Left kidney (tissue), 2 donors: ENCODE measurements around the gene GRAMD1A. TPM values are rescaled to one million over a fixed set of nuclear protein-coding genes. Genes with fewer than 3 reads are reported as not detected.
A peak's percentile ranks its signal among the peaks of the same experiment; 100 is the strongest.
"Not testable (repeated sequence)": the region's sequence is repeated elsewhere in the genome, so short reads cannot be mapped to it uniquely, and the experiment has no call there.

Source experiments
- DNase-seq: peaks from one replicate; pipeline ENCODE4 v3.0.0-alpha.2; 2013
- polyA plus RNA-seq: library from polyadenylated mRNA; unstranded; fragments of 120-200 nt; gene quantifications from one replicate; pipeline ENCODE4 v1.2.1, GENCODE V29; 2013; ENCODE audit not compliant: insufficient read length

The GRAMD1A gene
- polyA plus RNA-seq, 1 donor: 62.1 TPM

DNA sequence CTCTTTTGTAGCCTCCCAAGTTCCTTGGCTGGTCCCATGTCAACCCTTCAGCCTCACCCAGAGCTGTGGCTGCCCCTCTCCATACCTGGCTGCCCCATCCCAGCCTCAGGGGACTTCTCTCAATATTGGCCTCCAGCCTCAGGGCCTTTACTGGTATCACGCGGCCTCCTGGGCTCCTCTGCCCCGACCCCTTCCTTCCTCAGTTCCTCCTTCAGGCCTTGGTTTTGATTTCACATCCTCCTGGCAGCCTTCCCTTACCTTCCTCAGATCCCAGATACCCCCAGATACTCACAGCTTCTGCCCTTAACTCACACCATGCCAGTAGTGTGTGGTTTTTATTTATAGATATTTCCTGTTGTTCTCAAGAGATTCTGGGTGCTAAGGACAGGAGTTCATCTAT, 17.4 kb downstream of the GRAMD1A start:
- DNase-seq: no peak

DNA sequence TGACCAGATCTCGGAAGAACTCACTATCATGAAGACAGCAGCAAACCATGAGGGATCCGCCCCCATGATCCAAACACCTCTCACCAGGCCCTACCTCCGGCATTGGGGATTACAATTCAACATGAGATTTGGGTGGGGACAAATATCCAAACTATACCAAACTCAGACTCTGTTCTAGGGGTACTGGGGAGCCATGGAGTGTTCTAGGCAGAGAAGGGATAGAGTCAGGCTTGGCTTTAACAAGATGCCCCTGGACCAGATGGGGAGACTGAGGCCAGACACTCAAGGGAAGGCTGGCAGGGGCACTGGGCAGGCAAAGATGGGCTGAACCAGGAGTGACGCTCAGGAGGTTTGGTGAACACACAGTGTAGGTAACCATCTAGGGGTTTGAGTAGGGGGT, 18.3 kb downstream of the GRAMD1A start:
- no peak for DNase-seq

DNA sequence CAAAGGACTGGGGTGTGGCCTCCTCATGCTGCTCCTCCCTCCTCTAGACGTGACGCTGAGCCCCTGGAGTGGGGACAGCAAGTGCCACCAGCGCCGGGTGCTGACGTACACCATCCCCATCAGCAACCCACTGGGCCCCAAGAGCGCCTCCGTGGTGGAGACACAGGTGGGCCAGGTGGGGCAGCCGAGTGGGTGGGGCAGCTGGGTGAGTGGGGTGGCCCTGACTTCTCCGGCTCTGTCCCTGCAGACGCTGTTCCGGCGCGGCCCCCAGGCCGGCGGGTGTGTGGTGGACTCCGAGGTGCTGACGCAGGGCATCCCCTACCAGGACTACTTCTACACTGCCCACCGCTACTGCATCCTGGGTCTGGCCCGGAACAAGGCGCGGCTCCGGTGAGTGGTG, 19.0 kb downstream of the GRAMD1A start:
- DNase-seq: no peak

DNA sequence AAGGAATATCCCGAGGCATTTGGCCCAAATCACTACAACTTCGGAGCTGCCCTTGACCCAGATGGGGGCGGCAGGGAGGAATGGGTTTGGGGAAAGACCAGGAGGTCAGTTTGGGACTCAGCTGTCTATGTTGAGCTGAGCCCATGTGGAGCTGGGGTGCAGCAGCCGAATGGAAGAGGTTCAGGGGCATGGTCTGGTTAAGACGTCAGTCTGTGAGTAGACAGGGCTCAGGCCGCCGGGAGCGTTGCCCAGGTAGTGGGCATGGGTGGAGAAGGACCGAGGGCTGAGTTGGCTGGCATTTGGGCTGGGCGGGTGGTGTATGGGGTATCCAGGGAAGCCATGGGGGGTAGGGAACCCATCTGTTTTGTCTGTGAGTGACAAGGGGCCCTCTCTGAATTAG, 20.9 kb downstream of the GRAMD1A start:
- DNase-seq: no peak

DNA sequence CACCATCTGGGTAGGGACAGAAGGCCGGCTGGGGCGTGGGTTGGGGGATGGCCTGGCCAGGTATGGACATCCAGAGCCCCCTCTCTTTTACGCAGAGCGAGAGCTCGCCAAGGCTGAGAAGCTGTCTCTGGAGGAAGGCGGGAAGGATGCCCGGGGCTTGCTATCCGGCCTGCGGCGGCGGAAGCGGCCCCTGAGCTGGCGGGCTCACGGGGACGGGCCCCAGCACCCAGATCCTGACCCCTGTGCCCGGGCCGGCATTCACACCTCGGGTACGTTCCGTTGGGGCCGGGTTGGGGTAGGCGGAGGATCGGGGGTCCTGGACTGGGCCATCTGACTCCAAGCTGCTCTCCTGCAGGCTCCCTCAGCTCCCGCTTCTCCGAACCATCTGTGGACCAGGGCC, 21.5 kb downstream of the GRAMD1A start:
- DNase-seq: no peak

DNA sequence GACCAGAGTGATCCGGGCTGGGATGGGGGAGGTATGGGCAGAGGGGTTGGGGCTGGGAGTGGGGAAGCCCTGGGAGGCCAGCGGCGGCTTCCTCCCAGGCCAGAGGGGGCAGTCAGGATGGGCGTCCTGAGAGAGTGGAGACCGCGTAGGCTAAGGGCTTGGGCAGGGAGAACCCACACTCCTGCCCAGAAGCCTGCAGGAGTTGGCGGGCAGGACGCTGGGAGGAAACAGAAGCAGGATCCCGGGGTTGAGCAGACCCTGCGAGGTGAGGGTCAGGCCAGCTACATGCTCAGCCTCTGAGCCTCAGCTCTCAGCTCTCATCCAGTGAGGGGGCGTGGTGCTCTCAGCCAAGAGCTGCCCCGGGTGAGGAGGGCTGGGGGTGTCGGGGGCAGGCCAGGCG, 22.3 kb downstream of the GRAMD1A start:
- no peak for DNase-seq

DNA sequence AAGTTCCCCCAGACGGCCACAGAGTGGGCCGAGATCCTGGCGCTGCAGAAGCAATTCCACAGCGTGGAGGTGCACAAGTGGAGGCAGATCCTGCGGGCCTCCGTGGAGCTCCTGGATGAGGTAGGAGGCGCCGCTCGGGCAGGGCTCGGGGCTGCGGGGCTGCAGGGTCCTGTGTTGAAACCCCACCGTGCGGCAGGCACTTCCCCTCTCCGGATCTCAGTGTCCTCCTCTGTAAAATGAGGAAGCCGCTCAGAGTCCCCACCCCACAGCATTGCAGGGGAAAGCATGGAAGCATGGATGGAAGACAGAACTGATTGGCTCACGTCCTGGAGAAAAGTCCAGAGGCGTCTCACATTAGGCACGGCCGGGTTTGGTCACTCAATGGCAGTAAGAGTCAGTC, 23.3 kb downstream of the GRAMD1A start:
- DNase-seq: no peak

DNA sequence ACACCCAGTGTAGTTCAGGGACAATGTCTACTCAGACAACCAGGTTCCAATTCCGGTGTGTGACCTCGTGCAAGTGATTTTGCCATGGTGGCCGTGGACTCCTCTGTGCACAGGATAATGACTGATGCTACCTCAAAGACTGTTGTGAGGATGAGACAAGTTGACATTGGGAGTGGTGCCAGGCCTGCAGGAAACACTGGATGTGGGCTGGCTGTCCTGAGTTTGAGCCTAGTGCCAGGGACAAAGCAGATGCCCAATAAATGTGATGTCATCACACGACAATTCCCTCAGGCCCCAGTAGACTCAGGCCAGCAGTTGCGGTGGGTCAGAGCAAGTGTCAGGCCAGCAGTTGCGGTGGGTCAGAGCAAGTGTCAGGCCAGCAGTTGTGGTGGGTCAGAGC, 24.0 kb downstream of the GRAMD1A start:
- no peak for DNase-seq

DNA sequence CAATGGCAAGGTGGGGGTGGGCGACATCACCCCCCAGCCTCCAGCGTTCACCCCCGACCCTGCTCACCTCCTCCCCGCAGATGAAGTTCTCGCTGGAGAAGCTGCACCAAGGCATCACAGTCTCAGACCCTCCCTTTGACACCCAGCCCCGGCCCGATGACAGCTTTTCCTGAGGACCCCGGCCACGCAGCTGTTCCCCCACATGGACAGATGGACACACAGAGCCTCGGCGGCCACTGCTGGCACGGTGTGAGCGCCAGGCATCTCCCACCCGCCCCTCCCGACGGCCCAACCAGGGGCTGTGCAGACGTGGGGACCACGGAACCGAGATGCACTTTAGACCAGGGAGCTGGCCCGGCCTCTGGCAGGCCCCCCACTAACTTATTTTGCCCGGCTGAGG, 25.8 kb downstream of the GRAMD1A start:
- no peak for DNase-seq

DNA sequence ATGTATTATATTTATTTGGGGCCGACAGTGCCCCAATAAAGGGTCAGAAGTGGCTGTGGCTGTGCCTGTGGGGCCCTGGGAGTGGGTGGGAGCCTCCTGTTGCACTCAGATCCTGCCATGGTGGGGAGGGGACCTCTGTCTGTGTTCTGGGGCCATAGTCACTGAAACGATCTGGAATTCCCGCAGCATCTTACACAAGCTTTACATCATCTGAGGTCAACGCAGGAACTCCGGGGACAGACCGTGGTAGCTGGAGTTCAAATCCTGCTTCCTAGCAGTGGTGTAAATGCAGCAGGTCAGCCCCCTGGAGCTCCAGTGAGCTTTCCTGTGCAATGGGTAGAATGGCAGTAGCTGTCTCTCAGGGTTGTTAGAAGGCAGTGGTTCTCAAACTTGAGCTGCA, 26.3 kb downstream of the GRAMD1A start:
- no peak for DNase-seq

DNA sequence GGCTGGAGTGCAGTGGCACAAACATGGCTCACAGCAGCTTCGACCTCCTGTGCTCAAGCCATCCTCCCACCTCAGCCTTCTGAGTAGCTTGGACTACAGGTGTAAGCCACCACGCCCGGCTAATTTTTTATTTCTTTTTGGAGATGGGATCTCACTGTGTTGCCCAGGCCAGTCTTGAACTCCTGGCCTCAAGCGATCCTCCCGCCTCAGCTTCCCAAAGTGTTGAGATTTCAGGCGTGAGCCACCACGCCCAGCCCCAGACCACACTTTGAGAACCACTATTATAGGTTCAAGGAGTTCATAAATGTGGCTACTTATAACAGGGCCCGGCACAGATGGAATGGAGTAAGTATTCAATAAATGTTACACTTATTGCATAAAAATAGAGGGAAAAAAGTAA, 26.9 kb downstream of the GRAMD1A start:
- no peak for DNase-seq

DNA sequence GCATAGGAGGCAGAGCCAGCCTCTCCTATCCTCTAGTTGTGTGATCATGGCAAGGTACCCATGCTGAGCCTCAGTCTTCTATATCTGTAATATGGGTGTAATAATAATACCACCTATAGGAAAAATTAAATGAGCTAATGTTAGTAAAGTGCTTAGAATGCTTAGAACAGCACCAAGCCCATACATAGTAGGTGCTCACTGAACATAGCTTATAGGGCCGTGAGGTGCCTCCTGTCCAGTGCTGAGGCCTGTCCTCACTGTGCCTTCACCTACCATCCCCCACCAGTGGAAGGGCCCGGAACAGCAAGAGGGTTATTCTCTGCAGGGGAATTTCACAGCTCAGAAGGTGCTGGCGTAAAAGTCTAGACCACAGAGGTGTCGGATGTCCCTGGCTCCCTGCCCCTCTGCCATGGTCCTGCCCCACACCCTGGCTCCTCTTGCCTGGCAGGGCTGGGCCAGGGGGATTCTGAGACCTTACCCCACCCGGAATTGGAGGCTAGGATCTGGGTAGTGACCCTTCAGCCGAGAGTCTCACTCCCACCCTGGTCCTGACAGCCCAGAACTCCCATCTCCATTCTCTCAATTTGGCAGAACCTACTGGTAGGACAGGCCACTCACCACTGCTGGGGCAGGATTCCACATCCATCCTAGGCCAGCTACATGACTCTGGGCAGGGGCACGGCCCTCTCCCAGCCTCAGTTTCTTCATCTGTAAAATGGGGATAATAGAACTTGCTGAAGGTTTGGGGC, 27.9 kb downstream of the GRAMD1A start:
- no peak for DNase-seq

DNA sequence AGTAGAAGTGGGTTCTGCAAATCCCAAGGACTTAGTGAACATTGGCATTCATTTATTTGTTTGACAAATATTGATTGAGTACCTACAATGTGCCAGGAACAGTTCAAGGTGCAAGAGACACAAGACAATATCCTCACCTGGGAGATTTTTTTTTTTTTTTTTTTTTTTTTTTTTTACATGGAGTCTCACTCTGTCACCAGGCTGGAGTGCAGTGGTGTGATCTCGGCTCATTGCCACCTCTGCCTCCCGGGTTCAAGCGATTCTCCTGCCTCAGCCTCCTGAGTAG, 28.4 kb downstream of the GRAMD1A start:
- DNase-seq: not testable (repeated sequence)

DNA sequence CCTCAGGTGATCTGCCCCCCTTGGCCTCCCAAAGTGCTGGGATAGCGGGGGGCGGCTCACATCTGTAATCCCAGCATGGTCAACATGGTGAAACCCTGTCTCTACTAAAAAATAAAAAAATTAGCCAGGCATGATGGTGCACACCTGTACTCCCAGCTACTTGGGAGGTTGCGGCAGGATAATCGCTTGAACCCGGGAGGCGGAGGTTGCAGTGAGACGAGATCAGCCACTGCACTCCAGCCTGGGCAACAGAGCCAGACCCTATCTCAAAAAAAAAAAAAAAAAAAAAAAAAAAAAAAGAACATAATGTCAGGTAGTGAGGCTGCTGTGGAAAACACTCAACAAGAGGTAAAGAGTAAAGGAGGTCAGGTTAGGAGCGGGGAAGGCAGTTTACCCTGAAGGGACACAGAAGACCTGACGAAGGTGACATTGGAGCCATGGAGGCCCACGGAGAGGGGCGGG, 29.2 kb downstream of the GRAMD1A start:
- not testable (repeated sequence) for DNase-seq

DNA sequence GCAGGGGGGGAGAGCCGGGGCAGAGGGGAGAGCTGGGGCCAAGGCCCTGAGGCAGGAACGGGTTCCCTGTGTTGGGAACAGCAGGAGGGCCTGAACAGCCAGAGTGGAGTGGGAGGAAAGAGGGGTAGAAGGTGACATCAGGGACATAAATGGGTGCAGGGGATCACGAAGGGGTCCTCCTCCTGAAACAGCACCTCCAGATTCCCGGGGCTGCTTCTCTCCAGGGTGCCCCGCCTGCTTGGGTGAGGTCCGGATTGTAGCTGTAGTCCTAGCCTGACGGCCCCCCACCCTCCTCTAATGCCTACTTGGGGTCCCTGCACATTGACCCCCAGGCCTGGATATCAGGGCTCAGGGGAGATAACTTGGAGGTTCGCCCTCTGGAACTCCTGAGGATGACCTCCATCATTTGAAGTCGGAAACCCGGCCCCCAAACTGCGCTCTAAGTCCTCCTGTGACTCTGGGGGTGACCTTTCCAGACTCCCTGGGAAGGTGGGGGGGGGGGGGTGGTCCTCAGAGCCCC, 29.7 kb downstream of the GRAMD1A start:
- no peak for DNase-seq

DNA sequence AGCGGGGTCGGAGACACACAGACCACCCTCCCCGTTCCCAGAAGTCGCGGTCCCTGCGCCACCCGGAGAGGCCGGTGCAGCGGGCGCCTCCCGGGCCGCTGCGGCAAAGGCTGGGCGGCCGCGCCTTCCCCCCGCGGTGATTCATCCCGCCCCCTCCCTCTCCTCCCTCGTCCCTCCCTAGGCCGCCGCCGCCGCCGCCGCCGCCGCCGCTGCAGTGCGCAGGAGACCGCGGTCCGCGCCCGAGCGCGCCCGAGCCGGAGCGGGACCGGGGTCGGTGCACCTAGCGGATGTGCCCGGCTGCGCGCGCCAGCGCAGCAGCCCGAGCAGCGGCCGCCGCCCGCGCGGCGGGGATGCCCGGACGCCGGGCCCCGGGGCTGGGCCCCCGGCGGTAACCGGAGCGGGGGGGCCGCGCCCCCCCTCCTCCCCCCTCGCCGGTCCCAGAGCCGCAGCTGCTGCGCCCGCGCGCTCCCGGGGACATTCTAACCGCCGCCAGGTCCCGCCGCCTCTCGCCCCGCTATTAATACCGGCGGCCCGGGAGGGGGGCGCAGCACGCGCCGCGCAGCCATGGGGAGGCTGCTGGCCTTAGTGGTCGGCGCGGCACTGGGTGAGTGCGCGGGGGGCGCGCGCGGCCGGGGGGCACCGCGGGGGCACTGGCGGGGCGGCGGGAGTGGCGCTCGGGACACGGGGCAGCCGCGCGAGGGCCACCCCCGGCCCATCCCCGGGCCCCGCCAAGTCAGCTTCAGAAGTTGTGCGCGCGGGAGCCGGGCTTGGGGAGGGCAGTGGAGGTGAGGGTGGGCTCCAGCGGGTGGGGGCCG, 30.3 kb downstream of the GRAMD1A start, which contains the start of gene SCN1B:
TSS of gene SCN1B (plus strand) at position 214 of the 815 bp plus-strand sequence. CDS start at position 565, 351 bp downstream.
- peak; percentile 45 for DNase-seq

DNA sequence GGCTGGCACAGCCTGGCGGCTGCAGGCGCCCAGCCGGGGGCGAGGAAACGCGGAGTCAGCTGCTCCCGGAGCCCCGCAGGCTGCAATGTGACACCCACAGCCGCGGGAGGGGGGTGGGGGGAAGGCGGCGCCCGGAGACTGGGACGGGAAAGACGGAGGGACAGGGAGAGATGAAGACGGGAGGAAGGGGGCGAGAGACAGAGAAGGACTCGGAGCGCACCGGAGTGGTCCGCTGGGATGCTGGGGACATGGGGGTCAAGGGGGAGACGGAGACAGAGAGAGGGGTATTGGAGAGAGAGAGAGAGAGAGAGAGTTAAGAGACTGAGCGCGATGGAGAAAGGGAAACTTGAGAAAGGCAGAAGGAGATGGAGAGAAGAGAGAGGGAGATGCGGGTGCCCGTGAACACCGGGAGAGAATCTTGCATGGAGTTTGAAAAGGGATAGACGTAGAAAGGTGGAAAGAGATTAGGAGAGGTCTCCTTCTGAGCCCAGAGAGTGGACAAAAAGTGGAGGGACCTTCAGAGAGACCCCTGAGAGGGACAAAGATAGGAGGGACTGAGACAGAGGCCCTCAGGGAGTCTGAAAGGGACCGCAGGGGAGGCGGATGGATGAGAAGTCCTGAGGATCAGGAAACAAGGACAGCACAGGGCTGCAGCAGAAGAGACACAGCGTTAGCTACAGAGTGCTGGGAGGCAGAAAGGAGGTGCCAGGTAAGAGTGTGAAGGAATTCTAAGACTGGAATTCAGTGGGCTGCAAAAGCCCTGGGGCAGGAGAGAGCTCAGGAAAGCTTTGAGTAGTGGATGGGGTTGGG, 31.2 kb downstream of the GRAMD1A start:
- no peak for DNase-seq

DNA sequence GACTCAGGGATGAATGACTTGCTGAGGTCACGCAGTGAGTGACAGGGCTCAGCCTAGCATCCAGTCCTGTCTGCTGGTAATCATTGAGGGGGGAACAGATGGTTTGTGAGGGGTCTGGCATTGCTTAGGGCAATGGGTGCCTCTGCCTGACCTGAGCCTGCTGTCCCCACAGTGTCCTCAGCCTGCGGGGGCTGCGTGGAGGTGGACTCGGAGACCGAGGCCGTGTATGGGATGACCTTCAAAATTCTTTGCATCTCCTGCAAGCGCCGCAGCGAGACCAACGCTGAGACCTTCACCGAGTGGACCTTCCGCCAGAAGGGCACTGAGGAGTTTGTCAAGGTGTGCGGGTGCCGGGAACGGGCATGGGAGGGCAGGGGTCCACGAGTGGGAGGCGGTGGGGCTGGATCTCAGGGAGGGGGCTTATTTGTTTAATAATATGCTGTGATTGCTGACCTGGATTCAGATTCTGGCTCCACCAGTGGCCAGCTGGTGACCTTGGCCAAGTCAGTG, 32.3 kb downstream of the GRAMD1A start:
- DNase-seq: no peak

DNA sequence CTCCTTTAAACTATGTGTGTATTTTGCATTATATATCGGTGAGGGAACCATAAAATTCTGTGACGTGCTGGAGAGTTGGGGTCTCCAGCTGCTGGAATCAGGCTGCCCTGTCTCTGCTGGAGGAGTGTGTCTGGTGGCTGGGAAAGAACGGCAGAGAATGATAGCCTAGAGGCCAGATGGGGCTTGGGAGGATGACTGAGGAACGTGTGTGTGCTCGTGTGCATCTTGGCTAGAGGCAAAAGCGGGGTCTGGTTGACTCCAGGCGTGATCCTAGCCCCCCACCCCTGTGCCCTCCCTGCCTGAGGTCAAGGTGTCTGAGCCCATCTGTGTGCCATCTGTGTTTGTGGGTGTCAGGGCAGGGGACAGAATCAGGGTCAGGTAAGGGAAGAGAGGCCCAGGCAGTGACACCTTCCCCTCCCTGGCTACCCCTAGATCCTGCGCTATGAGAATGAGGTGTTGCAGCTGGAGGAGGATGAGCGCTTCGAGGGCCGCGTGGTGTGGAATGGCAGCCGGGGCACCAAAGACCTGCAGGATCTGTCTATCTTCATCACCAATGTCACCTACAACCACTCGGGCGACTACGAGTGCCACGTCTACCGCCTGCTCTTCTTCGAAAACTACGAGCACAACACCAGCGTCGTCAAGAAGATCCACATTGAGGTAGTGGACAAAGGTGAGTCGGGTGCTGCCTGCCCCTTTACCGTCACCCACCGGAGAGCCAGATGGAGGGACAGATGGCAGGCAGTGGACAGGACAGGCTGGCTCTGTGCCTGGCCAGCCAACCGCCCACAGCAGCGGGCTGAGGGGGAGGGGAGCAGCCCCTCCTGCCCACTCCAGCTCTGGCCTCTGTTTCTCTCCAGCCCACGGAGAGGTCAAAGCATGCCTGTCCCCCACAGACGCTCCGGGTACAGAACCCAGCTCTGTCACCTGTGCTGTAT, 33.2 kb downstream of the GRAMD1A start:
- DNase-seq: no peak

DNA sequence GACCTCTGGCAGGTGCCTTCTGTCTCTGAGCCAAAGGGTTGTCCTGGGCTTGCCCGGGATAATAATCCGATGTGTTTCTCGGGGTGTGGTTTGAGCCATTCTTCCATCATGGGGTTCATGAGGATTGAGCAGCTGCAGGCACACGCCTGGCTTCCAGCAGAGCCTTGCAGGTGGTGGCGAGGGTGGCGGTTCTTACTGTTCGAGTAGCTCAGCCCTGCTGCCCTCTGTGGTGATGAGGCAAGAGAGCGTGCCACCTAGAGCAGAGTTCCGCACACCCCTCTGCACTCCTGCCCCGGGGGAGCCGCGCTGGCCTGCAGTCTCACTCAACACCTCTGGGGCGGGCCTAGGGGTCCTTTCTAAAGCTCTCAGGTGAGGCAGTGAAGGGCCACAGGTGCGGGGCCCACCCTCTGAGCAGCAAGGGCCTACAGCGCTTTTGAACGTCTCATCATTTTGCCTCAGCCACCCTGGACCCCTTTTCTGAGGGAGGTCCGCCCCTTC, 33.9 kb downstream of the GRAMD1A start:
- no peak for DNase-seq
